K562 (cell line): ENCODE results near the gene ATP5F1D. TPM values are rescaled to one million over a fixed set of nuclear protein-coding genes. Genes with fewer than 3 reads are reported as not detected.

ENCODE experiments used
- ARID1B ChIP-seq: fragments of 450-650 bp; IDR thresholded peaks from 2 replicates; pipeline ENCODE4 v1.6.1; 2016; ENCODE audit warnings: antibody characterized with exemption, mild to moderate bottlenecking, inconsistent platforms
- ATF3 ChIP-seq, 2 experiments: fragments of 450-650 bp in 1 of 2; sonication (generic) in 1 of 2; formaldehyde crosslinking in 1 of 2; IDR thresholded peaks in 1 of 2; conservative IDR thresholded peaks in 1 of 2; 2 replicates each; pipeline versions ENCODE4 v1.6.1 to v1.8.1; 2016 to 2023; ENCODE audit warnings: mild to moderate bottlenecking in 2 of 2, moderate library complexity in 2 of 2, inconsistent platforms in 1 of 2, missing genetic modification reagents in 1 of 2
- BCOR ChIP-seq: fragments of 450-650 bp; IDR thresholded peaks from 2 replicates; pipeline ENCODE4 v1.6.1; 2016
- CBFA2T3 ChIP-seq: fragments of 450-650 bp; IDR thresholded peaks from 2 replicates; pipeline ENCODE4 v1.6.1; 2017
- CREB1 ChIP-seq, 2 experiments: sonication (generic) in 1 of 2; formaldehyde crosslinking in 1 of 2; IDR thresholded peaks; 2 replicates each; pipeline versions ENCODE4 v1.6.1 to v1.8.0; 2012 to 2022; ENCODE audit warnings: inconsistent platforms in 1 of 2, mild to moderate bottlenecking in 1 of 2, missing genetic modification reagents in 1 of 2, moderate library complexity in 1 of 2
- CREM ChIP-seq: IDR thresholded peaks from 2 replicates; pipeline ENCODE4 v1.6.1; 2014; ENCODE audit warnings: antibody characterized with exemption, low read depth
- ETV6 ChIP-seq, 3 experiments: fragments of 150-350 bp in 1 of 3; sonication (generic) in 1 of 3; formaldehyde crosslinking in 1 of 3; IDR thresholded peaks; 2 replicates each; pipeline versions ENCODE4 v1.6.1 to v1.8.0; 2014 to 2022; ENCODE audit warnings: borderline replicate concordance in 2 of 3, low read depth in 2 of 3, antibody characterized with exemption in 1 of 3, low read length in 1 of 3, mild to moderate bottlenecking in 1 of 3, missing genetic modification reagents in 1 of 3
- FIP1L1 ChIP-seq: fragments of 200-400 bp; formaldehyde crosslinking; IDR thresholded peaks from 2 replicates; pipeline ENCODE4 v1.6.1; 2018; ENCODE audit warnings: mild to moderate bottlenecking, low read depth, low read length; ENCODE audit not compliant: poor library complexity, severe bottlenecking
- FOXK2 ChIP-seq, 2 experiments: fragments of 450-650 bp; IDR thresholded peaks in 1 of 2; conservative IDR thresholded peaks in 1 of 2; 2 replicates each; pipeline ENCODE4 v1.6.1; 2016; ENCODE audit warnings: low read depth in 2 of 2, mild to moderate bottlenecking in 1 of 2
- GABPA ChIP-seq: fragments of 200-800 bp; sonication (Bioruptor generic); conservative IDR thresholded peaks from 2 replicates; pipeline ENCODE4 v1.6.1; 2016; ENCODE audit warnings: low read depth, missing genetic modification characterization, missing compliant biosample characterization
- KDM5B ChIP-seq: fragments of 200-600 bp; sonication (generic); IDR thresholded peaks from 2 replicates; pipeline ENCODE4 v1.6.1; 2012; ENCODE audit warnings: low read depth, mild to moderate bottlenecking, moderate library complexity, low read length, control low read depth, inconsistent platforms; ENCODE audit not compliant: insufficient replicate concordance
- MEF2D ChIP-seq: conservative IDR thresholded peaks from 2 replicates; pipeline ENCODE4 v1.6.1; 2016; ENCODE audit warnings: low read depth, missing genetic modification characterization, missing compliant biosample characterization
- MNT ChIP-seq, 2 experiments: fragments of 450-650 bp; conservative IDR thresholded peaks; 2 replicates each; pipeline ENCODE4 v1.6.1; 2017; ENCODE audit warnings: mild to moderate bottlenecking in 2 of 2, moderate library complexity in 2 of 2
- NBN ChIP-seq: fragments of 450-650 bp; IDR thresholded peaks from 2 replicates; pipeline ENCODE4 v1.6.1; 2016; ENCODE audit warnings: low read depth, mild to moderate bottlenecking
- RB1 ChIP-seq: fragments of 450-650 bp; IDR thresholded peaks from 2 replicates; pipeline ENCODE4 v1.6.1; 2017; ENCODE audit warnings: low read depth, mild to moderate bottlenecking
- SAP30 ChIP-seq: fragments of 200-600 bp; sonication (generic); IDR thresholded peaks from 2 replicates; pipeline ENCODE4 v1.6.1; 2012; ENCODE audit warnings: borderline replicate concordance, low read depth, mild to moderate bottlenecking, moderate library complexity, low read length, control low read depth, inconsistent platforms; ENCODE audit not compliant: insufficient read depth, poor library complexity, severe bottlenecking
- SRF ChIP-seq, 2 experiments: fragments of 250-450, 450-650 bp in 1 of 2; sonication (Bioruptor Pico) in 1 of 2; sonication (generic) in 1 of 2; formaldehyde crosslinking; IDR thresholded peaks; 2 replicates each; pipeline versions ENCODE4 v1.5.0 to v1.5.1; 2020 to 2022; ENCODE audit warnings: mild to moderate bottlenecking in 1 of 2, missing genetic modification reagents in 1 of 2
- TAF1 ChIP-seq: IDR thresholded peaks from 2 replicates; pipeline ENCODE4 v1.6.1; 2011; ENCODE audit warnings: mild to moderate bottlenecking, low read length, moderate library complexity; ENCODE audit not compliant: insufficient read depth, control insufficient read depth, severe bottlenecking; ENCODE audit errors: extremely low read depth
- TRIM24 ChIP-seq, 2 experiments: fragments of 450-650 bp; IDR thresholded peaks; 2 replicates each; pipeline ENCODE4 v1.6.1; 2016
- ZNF766 ChIP-seq: fragments of 200-800 bp; sonication (Bioruptor generic); conservative IDR thresholded peaks from 2 replicates; pipeline ENCODE4 v1.6.1; 2016; ENCODE audit warnings: missing genetic modification characterization, missing compliant biosample characterization
- polyA plus RNA-seq, 8 experiments: library from polyadenylated mRNA; depleted of rRNA in 4 of 8; stranded (reverse) in 5 of 8; unstranded in 3 of 8; fragments of >200 nt; fragmentation: Nextera tagmentation in 2 of 8; fragmentation: Illumina TruSeq in 1 of 8; extraction: Ambion mirVana in 2 of 8; extraction: Trizol in 1 of 8; gene quantifications; 2 replicates each; pipeline versions ENCODE4 v1.2.1 to v1.2.3, GENCODE V29; 2011 to 2014; ENCODE audit warnings: inconsistent platforms in 1 of 8, missing spikeins in 1 of 8
- total RNA-seq, 7 experiments: library from RNA; depleted of rRNA in 6 of 7; stranded (reverse); fragments of >200 nt in 6 of 7; fragmentation: Illumina TruSeq in 2 of 7; extraction: Trizol in 2 of 7; gene quantifications; 2 replicates each; pipeline versions ENCODE4 v1.2.1 to v1.2.3, GENCODE V29; 2011 to 2021; ENCODE audit warnings: low replicate concordance in 1 of 7
- TF ChIP-seq, protein P1 (sequence below): fragments of 250-450 bp; sonication (Bioruptor Pico); IDR thresholded peaks from 2 replicates; pipeline ENCODE4 v1.4.0; 2020; ENCODE audit warnings: borderline replicate concordance

The ATP5F1D gene
- total and polyA plus RNA-seq, 9 of the 15 experiments (the other 6 are each of a cell fraction or from before 2014, with no cell fraction given), result 3.9 to 409 (median 36.8) TPM

DNA sequence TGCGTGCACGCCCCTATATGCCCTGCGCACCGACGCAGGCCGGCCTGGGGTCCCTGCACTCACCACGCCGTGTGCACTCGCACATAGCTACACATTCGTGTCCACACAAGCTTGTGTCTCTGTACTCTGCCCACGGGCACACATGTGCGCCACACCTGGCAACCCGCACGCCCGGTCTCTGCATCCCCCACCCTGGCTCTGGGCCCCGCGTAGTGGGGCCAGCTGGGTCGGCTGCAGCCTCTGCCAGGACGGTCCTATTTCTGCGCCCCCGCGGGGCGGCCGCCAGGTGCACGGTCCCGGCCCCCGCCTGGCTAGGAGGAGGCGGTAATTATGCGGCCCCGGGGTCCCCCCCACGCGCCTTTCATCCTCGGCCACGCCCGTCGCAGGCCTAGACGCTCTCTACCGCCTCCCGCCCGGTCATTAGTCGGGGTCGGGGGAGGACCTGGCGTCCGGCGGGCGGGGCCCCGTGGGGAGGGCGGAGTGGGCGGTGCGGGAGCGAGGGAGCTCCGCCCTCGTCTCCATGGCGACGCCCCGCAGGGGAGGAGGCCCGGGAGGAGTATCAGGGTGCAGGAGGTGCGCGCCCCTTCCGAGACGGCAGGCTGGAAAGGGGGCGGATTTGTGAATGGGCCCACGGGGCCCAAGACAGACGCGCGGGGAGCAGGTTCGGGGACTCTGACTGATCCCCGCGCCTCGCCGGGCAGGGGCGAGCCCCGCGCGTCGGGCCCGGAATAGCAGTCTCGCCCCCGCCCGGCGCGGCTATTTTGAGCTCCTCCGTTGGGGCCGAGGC is 24.8 kb downstream of the ATP5F1D start (continued):
- TF ChIP-seq SAP30 (peak; percentile 30), ARID1B (0 out of 2 replicates have a peak, but pooled peaks have one; percentile 46), GABPA (no peak; the same call in 1 of the 2 replicates), TRIM24 (IDR thresholded peaks at IDR 0.05) (no peak), MEF2D (tag) (peak; percentile 59), KDM5B (no peak), NBN (no peak), MNT (conservative IDR thresholded peaks at IDR 0.05) (peak; percentile 69 to 79; a peak in 3 of 4 replicates), SRF (CRISPR knock-in tag; IDR thresholded peaks at IDR 0.05) (peak in 1 of 2 experiments; percentile 71; a peak in 2 of 4 replicates), CBFA2T3 (peak; percentile 63), CREM (peak; percentile 92), TAF1 (no peak), FOXK2 (conservative IDR thresholded peaks at IDR 0.05 in 1 of 2, IDR thresholded peaks at IDR 0.05 in 1 of 2; ENCODE audit: low read depth in 2 of 2) (peak in 1 of 2 experiments; percentile 36; a peak in 1 of 4 replicates), FIP1L1 (no peak), ETV6 (IDR thresholded peaks at IDR 0.05; ENCODE audit: borderline replicate concordance in 1 of 2, low read depth in 2 of 2, low read length in 1 of 2) (0 out of 4 replicates have a peak, but pooled peaks of 1 of the 2 experiments have one; percentile 49), ETV6 (CRISPR knock-in tag; IDR thresholded peaks at IDR 0.05; ENCODE audit: borderline replicate concordance) (no peak), ATF3 (IDR thresholded peaks at IDR 0.05) (no peak), ATF3 (CRISPR knock-in tag; conservative IDR thresholded peaks at IDR 0.05) (no peak), RB1 (peak; percentile 17; the same call in 1 of the 2 replicates), ZNF766 (CRISPR knock-in tag) (peak; percentile 34; the same call in 1 of the 2 replicates), BCOR (peak; percentile 48; the same call in 1 of the 2 replicates), CREB1 (IDR thresholded peaks at IDR 0.05) (peak; percentile 86), CREB1 (CRISPR knock-in tag; IDR thresholded peaks at IDR 0.05) (peak; percentile 77)
- TF ChIP-seq, protein P1, sequence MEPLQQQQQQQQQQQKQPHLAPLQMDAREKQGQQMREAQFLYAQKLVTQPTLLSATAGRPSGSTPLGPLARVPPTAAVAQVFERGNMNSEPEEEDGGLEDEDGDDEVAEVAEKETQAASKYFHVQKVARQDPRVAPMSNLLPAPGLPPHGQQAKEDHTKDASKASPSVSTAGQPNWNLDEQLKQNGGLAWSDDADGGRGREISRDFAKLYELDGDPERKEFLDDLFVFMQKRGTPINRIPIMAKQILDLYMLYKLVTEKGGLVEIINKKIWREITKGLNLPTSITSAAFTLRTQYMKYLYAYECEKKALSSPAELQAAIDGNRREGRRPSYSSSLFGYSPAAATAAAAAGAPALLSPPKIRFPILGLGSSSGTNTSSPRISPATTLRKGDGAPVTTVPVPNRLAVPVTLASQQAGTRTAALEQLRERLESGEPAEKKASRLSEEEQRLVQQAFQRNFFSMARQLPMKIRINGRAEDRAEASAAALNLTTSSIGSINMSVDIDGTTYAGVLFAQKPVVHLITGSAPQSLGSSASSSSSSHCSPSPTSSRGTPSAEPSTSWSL (CRISPR knock-in tag), result no peak
